ENCODE measurements around the gene TRAK1.

The TRAK1 gene

DNA sequence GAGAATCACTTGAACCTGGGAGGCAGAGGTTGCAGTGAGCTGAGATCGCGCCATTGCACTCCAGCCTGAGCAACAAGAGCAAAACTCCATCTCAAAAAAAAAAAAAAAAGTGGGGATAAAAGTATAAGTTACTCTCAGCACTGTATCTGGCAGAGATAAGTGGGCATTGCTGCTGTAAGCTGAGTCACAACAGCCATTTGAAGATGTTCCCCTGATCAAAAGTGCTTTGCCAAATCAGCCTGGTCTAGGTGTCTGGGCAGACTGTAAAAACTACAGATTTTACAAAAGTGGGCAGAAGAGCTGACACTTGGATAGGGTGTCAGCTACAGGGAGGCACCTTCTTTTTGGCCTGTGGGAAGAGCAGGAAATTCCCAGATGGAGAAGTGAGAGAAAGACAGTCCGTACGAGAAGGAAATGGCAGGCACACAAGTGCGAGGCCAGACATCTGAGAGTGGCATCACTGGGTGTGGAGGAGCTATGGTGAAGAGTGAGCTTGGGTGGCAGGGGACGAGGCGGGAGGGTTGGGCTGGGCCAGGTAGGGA, 78.5 kb downstream of the TRAK1 start:
- POLR2A ChIA-PET, result no interaction called here
- TF ChIP-seq ELF4 (IDR thresholded peaks at IDR 0.05) (no peak), LEF1 (IDR thresholded peaks at IDR 0.05; ENCODE audit: borderline replicate concordance) (no peak), L3MBTL2 (conservative IDR thresholded peaks at IDR 0.05) (no peak), ARNT (IDR thresholded peaks at IDR 0.05) (no peak), NFRKB (IDR thresholded peaks at IDR 0.05) (no peak), BHLHE40 (IDR thresholded peaks at IDR 0.05; ENCODE audit: borderline replicate concordance) (no peak), TARDBP (IDR thresholded peaks at IDR 0.05) (no peak), FOXM1 (IDR thresholded peaks at IDR 0.05; ENCODE audit: borderline replicate concordance) (no peak), ZNF384 (IDR thresholded peaks at IDR 0.05) (no peak), CTBP1 (IDR thresholded peaks at IDR 0.05; ENCODE audit: borderline replicate concordance) (no peak), SUZ12 (IDR thresholded peaks at IDR 0.05) (no peak), FOXK2 (IDR thresholded peaks at IDR 0.05) (no peak), FOXA1 (IDR thresholded peaks at IDR 0.05) (no peak), SP1 (IDR thresholded peaks at IDR 0.05) (no peak), HDGF (IDR thresholded peaks at IDR 0.05; ENCODE audit: borderline replicate concordance) (no peak)
- TF ChIP-seq, protein P1, sequence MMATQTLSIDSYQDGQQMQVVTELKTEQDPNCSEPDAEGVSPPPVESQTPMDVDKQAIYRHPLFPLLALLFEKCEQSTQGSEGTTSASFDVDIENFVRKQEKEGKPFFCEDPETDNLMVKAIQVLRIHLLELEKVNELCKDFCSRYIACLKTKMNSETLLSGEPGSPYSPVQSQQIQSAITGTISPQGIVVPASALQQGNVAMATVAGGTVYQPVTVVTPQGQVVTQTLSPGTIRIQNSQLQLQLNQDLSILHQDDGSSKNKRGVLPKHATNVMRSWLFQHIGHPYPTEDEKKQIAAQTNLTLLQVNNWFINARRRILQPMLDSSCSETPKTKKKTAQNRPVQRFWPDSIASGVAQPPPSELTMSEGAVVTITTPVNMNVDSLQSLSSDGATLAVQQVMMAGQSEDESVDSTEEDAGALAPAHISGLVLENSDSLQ (IDR thresholded peaks at IDR 0.05), result no peak
- DNase-seq (ENCODE audit: extremely low spot score), result no peak

DNA sequence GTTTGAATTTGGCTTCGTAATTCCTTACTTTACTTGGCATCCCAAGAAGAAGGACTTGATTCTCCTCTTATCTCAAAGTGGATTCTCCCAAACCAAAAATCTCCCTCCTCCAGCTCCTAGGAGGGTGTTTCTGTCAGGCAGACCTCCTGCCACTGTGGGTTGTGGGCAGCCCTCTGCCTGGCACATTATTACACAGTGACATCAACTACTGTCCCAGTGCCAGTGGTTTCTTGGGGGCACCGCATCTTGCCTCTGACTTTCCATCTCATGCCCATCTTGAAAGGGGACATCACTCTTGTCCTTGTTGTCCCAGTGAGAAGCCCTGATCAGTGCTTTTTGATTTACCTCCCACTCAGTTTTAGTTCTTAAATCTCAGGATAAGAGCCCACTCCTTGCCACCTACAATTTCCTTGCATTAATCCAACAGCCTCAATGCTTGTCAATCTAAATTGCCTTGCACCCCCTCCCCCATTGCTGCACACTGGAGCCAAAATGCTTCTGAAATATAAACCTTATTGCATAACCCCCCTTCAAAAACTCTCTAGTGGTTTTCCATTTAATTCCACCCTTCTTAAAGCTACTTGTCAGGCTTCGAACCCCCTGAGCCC, 81.0 kb downstream of the TRAK1 start:
- ChIA-PET POLR2A (no interaction called here), CTCF (no interaction called here)
- no peak for DNase-seq (ENCODE audit: extremely low spot score)
- no peak for TF ChIP-seq LEF1 (IDR thresholded peaks at IDR 0.05; ENCODE audit: borderline replicate concordance)
- no peak for TF ChIP-seq ZNF384 (IDR thresholded peaks at IDR 0.05)

More for the DNA sequence above, 78.5 kb downstream of the TRAK1 start:
- CTCF ChIA-PET, result interaction anchor here (2.6 kb wide), 1 partner anchor 22 kb away, joined by 13 read pairs; no protein-coding TSS in a partner anchor

DNA sequence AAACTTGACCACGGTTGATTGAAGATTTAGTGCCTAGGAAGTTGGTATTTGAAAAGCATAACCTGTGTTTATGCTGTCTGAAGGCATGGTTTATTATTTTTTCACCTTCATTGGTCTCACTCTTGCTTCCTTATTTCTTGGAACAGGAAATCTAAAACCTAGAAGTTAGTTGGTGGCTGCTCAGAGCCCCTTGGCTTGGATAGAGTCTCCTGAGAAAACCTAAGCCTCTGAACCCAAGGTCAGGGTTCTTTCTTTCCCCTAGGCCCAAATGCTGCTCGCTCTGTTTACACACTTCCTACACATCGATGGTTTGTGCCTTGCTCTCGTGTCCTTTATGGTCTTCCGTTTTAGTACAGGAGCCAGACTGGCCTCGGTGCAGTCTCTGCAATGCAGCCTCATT, 82.2 kb downstream of the TRAK1 start:
- no peak for DNase-seq (ENCODE audit: extremely low spot score)
- TF ChIP-seq BHLHE40 (IDR thresholded peaks at IDR 0.05; ENCODE audit: borderline replicate concordance), result no peak
- no peak for TF ChIP-seq CTBP1 (IDR thresholded peaks at IDR 0.05; ENCODE audit: borderline replicate concordance)
- TF ChIP-seq LEF1 (IDR thresholded peaks at IDR 0.05; ENCODE audit: borderline replicate concordance), result no peak
- CTCF ChIA-PET, result interaction anchor here (3.0 kb wide), 1 partner anchor 18 kb away, joined by 17 read pairs; no protein-coding TSS in a partner anchor
- POLR2A ChIA-PET, result no interaction called here

DNA sequence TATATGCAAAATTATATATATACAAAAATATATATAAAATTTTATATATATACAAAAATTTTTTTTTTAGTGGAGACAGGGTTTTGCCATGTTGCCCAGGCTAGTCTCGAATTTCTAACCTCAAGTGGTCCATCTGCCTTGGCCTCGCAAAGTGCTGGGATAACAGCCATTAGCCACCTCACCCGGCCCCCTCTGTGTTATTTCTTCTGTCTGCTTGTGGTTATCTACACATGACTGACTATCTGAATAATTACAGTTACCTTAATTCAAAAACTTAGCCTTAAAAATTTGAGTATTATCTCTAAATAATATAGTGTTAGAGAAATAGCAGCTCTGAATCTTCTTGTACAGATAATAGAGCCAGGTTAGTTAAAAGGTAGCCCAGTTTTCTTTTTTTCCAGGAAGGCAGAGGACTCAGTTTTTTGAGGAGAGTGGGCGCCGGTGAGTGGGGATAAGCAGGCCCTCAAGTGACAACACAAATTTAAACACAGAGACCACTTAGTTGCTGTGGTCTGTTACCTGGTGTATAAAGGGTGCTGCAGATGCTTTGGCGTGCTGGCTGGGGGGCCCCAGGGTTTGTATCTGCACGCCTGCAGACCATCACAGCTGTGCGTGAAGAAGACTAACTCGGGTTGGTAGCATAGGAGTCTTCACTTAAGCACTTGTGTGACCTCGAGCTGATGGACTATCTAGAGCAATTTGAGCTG, 83.7 kb downstream of the TRAK1 start:
- TF ChIP-seq FOXK2 (IDR thresholded peaks at IDR 0.05), result no peak
- TF ChIP-seq L3MBTL2 (conservative IDR thresholded peaks at IDR 0.05), result no peak
- TF ChIP-seq SP1 (IDR thresholded peaks at IDR 0.05), result no peak
- no peak for TF ChIP-seq CTBP1 (IDR thresholded peaks at IDR 0.05; ENCODE audit: borderline replicate concordance)
- TF ChIP-seq ELF4 (IDR thresholded peaks at IDR 0.05), result no peak
- TF ChIP-seq NFRKB (IDR thresholded peaks at IDR 0.05), result no peak
- TF ChIP-seq ZNF384 (IDR thresholded peaks at IDR 0.05), result no peak
- no peak for TF ChIP-seq ARNT (IDR thresholded peaks at IDR 0.05)
- no peak for TF ChIP-seq HDGF (IDR thresholded peaks at IDR 0.05; ENCODE audit: borderline replicate concordance)
- no peak for TF ChIP-seq LEF1 (IDR thresholded peaks at IDR 0.05; ENCODE audit: borderline replicate concordance)
- no peak for TF ChIP-seq TARDBP (IDR thresholded peaks at IDR 0.05)
- no peak for TF ChIP-seq BHLHE40 (IDR thresholded peaks at IDR 0.05; ENCODE audit: borderline replicate concordance)
- TF ChIP-seq FOXM1 (IDR thresholded peaks at IDR 0.05; ENCODE audit: borderline replicate concordance), result no peak
- TF ChIP-seq SUZ12 (IDR thresholded peaks at IDR 0.05), result no peak
- TF ChIP-seq, protein P1 (IDR thresholded peaks at IDR 0.05), result no peak
- POLR2A ChIA-PET, result no interaction called here
- CTCF ChIA-PET, result interaction anchor here (3.0 kb wide), 1 partner anchor 16 kb away, joined by 17 read pairs; no protein-coding TSS in a partner anchor
- DNase-seq (ENCODE audit: extremely low spot score), result no peak

DNA sequence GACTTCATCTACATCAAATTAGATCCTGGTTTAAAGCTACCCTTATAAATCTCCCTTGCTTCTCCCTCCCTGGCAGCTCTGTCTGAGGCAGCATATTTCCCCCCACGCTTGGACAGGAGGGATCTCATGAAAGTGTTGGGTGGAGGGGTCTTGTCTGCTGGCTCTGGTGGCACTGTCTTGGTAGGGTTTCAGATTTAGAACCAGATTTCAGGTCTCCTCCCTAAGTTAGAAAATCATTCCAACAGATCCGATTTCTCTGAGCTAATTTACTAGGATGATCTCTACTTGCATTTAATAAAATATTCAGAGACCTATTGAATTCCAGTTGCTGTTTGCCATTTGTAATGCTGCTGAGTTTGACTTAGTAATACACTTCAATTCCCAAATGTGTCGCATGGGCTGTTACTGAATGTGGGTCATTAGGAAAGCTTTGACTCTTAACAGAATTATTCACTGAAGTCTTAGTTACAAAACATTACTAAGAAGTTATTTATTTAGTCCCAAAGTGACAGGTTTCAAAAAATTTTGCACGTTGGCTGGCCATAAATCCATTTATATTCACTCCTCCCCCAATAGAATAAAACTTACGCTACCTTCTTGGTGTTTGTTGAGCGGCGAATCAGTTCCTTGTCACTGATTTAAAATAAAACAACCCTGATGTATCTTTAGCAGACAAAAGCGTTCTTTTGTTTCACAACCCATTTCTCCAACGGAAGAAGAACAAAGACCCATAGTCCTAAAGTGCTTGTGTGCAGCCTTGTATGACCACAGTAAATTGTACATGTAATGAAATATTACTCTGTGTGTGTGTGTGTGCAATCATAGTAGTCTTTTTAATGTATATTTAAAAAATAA, 84.5 kb downstream of the TRAK1 start:
- no peak for DNase-seq (ENCODE audit: extremely low spot score)
- no peak for TF ChIP-seq FOXK2 (IDR thresholded peaks at IDR 0.05)
- TF ChIP-seq, protein P1 (IDR thresholded peaks at IDR 0.05), result no peak
- TF ChIP-seq HDGF (IDR thresholded peaks at IDR 0.05; ENCODE audit: borderline replicate concordance), result no peak
- TF ChIP-seq FOXA1 (IDR thresholded peaks at IDR 0.05), result no peak
- TF ChIP-seq SUZ12 (IDR thresholded peaks at IDR 0.05), result no peak
- TF ChIP-seq LEF1 (IDR thresholded peaks at IDR 0.05; ENCODE audit: borderline replicate concordance), result no peak
- TF ChIP-seq NFRKB (IDR thresholded peaks at IDR 0.05), result no peak
- TF ChIP-seq L3MBTL2 (conservative IDR thresholded peaks at IDR 0.05), result no peak
- no peak for TF ChIP-seq FOXM1 (IDR thresholded peaks at IDR 0.05; ENCODE audit: borderline replicate concordance)
- no peak for TF ChIP-seq SP1 (IDR thresholded peaks at IDR 0.05)
- TF ChIP-seq ZNF384 (IDR thresholded peaks at IDR 0.05), result no peak
- no peak for TF ChIP-seq ARNT (IDR thresholded peaks at IDR 0.05)
- no peak for TF ChIP-seq CTBP1 (IDR thresholded peaks at IDR 0.05; ENCODE audit: borderline replicate concordance)
- TF ChIP-seq ELF4 (IDR thresholded peaks at IDR 0.05), result no peak
- ChIA-PET CTCF (interaction anchor here (0.6 to 3.0 kb wide), 2 partner anchors 15 to 1002 kb away, joined by 4 to 17 read pairs; no protein-coding TSS in a partner anchor), POLR2A (no interaction called here)

All from HEK293T (cell line).